ENCODE results near the gene NCOA3. TPM values are rescaled to one million over a fixed set of nuclear protein-coding genes. Genes with fewer than 3 reads are reported as not detected.

NCOA3 gene
- total RNA-seq, 4 donors from 2014 or later, result 26.7 to 40.2 (median 34.5) TPM

DNA sequence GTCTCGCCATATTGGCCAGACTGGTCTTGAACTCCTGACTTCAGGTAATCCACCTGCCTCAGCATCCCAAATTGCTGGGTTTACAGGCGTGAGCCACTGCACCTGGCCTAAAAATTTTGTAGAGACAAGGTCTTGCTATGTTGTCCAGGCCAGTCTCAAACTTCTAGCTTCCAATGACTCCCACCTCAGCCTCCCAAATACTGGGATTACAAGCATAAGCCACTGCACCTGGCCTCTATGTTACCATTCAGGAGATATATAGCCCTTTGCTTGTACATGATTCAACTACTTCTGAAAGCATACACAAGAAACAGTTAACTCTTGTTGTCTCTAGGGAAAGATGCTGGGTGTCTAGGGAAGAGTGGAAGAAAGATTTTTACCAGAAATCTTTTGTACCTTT lies 19.0 kb upstream of the NCOA3 start:
- DNase-seq, result no peak
- WGBS, 2 donors, result 87 to 94% methylated on average over 2 of the region's 2 CpGs
- intact Hi-C loops (cut with DNase I), result no loop called here
- TF ChIP-seq POLR2A (IDR thresholded peaks at IDR 0.05), result no peak
- TF ChIP-seq CTCF (IDR thresholded peaks at IDR 0.05), result no peak
- Histone ChIP-seq H3K4me3 (no peak overlapping the region), H3K4me1 (peaks cover 0 to 46% (median 15%) of the 10 kb centered on the region in 3 donors), H3K27me3 (no peaks in the 10 kb centered on the region), H3K9me3 (no peaks in the 10 kb centered on the region), H3K36me3 (no peaks in the 10 kb centered on the region), H3K27ac (peak overlapping the region in 3 of 4 donors; percentile 55 to 65 (median 59))

DNA sequence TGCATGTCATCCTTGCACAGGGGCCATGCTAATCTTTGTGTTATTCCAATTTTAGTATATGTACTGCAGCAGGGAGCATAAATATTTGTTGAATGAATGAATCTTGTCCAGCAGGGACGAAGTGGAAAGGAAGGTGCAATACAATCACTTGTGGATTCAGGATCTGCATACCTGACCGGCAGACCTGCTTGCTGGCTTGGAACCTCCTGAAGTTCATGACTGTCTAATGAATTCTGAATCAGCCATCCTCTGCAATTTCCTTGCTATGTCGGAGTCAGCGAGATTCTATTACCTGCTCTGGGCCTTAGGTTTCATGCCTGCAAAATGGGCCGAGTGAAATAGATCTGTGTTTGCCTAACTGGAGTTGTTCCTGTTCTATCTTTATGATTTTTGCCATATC lies 17.4 kb upstream of the NCOA3 start:
- TF ChIP-seq CTCF (IDR thresholded peaks at IDR 0.05), result no peak
- TF ChIP-seq POLR2A (IDR thresholded peaks at IDR 0.05), result no peak
- 59 to 76% methylated on average over 5 of the region's 5 CpGs for WGBS, 2 donors
- no peak for DNase-seq
- no peak overlapping the region for H3K27ac ChIP-seq
- peaks cover 0 to 55% (median 20%) of the 10 kb centered on the region in 3 donors for H3K4me1 ChIP-seq
- H3K36me3 ChIP-seq, result no peaks in the 10 kb centered on the region
- no peak overlapping the region for H3K4me3 ChIP-seq
- intact Hi-C loops (cut with DNase I), result no loop called here
- H3K9me3 ChIP-seq, result no peaks in the 10 kb centered on the region
- no peaks in the 10 kb centered on the region for H3K27me3 ChIP-seq

- 9 to 17% methylated on average over 4 of the region's 4 CpGs for WGBS, 2 donors
- DNase-seq, result no peak
- no peak overlapping the region for H3K4me3 ChIP-seq
- TF ChIP-seq CTCF (IDR thresholded peaks at IDR 0.05) (no peak), POLR2A (IDR thresholded peaks at IDR 0.05) (no peak)
- H3K27ac ChIP-seq, result peak overlapping the region; percentile 58 to 77 (median 68)
- H3K36me3 ChIP-seq, result no peaks in the 10 kb centered on the region
- H3K4me1 ChIP-seq, result peaks cover 0 to 45% (median 17%) of the 10 kb centered on the region in 3 donors
- intact Hi-C loops (cut with DNase I), result no loop called here
- no peaks in the 10 kb centered on the region for H3K9me3 ChIP-seq
- H3K27me3 ChIP-seq, result no peaks in the 10 kb centered on the region
These were observed 14.3 kb upstream of the NCOA3 start for GRCh38 chr20:47487175-47487917.

DNA sequence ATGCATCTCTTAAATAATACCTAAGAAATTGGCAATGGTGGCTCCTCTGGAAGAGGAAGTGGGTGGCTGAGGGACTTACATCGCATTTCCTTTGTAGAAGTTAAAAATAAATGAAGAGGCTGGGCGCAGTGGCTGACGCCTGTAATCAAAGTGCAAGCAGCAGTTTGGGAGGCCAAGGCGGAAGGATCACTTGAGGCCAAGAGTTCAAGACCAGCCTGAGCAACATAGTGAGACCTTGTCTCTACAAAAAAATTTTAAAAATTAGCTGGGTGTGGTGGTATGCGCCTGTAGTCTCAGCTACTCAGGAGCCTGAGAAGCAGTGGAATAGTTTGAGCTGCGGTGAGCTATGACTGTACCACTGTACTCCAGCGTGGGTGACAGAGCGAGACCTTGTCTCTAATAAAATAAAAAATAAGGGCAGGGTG lies 12.2 kb upstream of the NCOA3 start:
- intact Hi-C loops (cut with DNase I), result no loop called here
- H3K4me1 ChIP-seq, result peaks cover 6 to 63% (median 35%) of the 10 kb centered on the region in 3 donors
- 78 to 79% methylated on average over 8 of the region's 8 CpGs for WGBS, 2 donors
- H3K27me3 ChIP-seq, result no peaks in the 10 kb centered on the region
- H3K9me3 ChIP-seq, result no peaks in the 10 kb centered on the region
- peak overlapping the region in 3 of 4 donors; percentile 3 to 45 (median 13) for H3K27ac ChIP-seq
- H3K4me3 ChIP-seq, result no peak overlapping the region
- DNase-seq, result no peak
- TF ChIP-seq CTCF (IDR thresholded peaks at IDR 0.05), result no peak
- no peak for TF ChIP-seq POLR2A (IDR thresholded peaks at IDR 0.05)
- no peaks in the 10 kb centered on the region for H3K36me3 ChIP-seq

DNA sequence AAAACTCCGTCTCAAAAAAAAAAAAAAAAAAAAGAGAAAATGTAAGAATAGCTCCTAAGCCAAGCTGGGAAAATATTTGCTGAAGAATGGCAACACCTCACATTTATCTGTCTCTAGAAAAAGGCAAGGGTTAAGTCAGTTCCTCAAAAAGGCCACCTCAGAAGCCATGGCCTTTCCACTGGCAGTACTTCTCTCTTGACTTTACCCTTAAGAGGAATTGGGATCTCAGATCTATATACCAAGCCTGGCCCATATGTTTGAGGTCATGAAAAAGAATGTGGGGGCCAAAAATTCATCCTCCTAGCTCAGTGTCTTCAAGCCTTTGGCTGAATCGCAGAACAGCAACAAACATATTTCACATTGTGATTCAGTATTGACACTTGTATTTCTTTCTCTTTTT lies 10.9 kb upstream of the NCOA3 start:
- H3K4me3 ChIP-seq, result no peak overlapping the region
- H3K27me3 ChIP-seq, result no peaks in the 10 kb centered on the region
- H3K4me1 ChIP-seq, result peaks cover 6 to 67% (median 35%) of the 10 kb centered on the region in 3 donors
- no peak for DNase-seq
- peak overlapping the region in 1 of 4 donors; percentile 25 for H3K27ac ChIP-seq
- no peaks in the 10 kb centered on the region for H3K9me3 ChIP-seq
- intact Hi-C loops (cut with DNase I), result no loop called here
- TF ChIP-seq POLR2A (IDR thresholded peaks at IDR 0.05), result no peak
- TF ChIP-seq CTCF (IDR thresholded peaks at IDR 0.05), result no peak
- no peaks in the 10 kb centered on the region for H3K36me3 ChIP-seq
- WGBS, 2 donors, result 86 to 100% methylated on average over 2 of the region's 2 CpGs

Data from esophagus squamous epithelium (tissue), 5 donors.